Measurements from ENCODE around the gene MOSMO.

The MOSMO gene

DNA sequence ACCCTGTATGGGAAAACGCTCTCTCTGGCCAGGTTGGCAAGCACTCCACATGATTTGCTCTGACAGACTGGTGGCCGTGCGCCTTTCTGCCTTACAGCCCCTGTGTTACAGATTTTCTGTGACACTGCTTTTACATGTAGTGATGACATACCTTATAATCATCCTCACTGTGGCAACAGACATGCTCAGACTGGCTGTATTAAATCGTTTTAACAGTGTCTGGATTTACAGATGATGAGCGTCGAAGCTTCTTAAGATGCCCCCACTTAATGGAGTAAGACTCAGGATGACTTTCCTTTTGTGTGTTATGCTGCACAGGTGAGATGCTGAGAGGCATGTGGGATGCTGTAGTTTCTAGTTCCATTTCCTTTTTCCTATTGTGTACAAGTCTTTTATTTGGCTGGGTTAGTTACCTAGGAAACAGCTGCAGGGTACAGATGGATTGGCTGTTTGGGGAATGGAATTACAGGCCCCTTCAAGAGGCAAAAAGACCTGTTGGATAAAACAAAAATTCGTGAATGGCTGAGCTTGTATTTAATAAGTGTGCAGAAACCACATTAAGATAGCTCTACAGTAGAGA lies 63.5 kb downstream of the MOSMO start:
- TF ChIP-seq, protein P1, sequence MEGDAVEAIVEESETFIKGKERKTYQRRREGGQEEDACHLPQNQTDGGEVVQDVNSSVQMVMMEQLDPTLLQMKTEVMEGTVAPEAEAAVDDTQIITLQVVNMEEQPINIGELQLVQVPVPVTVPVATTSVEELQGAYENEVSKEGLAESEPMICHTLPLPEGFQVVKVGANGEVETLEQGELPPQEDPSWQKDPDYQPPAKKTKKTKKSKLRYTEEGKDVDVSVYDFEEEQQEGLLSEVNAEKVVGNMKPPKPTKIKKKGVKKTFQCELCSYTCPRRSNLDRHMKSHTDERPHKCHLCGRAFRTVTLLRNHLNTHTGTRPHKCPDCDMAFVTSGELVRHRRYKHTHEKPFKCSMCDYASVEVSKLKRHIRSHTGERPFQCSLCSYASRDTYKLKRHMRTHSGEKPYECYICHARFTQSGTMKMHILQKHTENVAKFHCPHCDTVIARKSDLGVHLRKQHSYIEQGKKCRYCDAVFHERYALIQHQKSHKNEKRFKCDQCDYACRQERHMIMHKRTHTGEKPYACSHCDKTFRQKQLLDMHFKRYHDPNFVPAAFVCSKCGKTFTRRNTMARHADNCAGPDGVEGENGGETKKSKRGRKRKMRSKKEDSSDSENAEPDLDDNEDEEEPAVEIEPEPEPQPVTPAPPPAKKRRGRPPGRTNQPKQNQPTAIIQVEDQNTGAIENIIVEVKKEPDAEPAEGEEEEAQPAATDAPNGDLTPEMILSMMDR (IDR thresholded peaks at IDR 0.05): no peak
- intact Hi-C loops (cut with DNase I; ENCODE audit: low total_unique reads): loop anchor here (10.0 kb wide), 1 partner anchor 113 kb away; no protein-coding TSS in a partner anchor
- no peak overlapping the region for H3K27ac ChIP-seq
- H3K27me3 ChIP-seq: no peaks in the 10 kb centered on the region
- H3K4me1 ChIP-seq: peaks cover 0 to 26% (median 14%) of the 10 kb centered on the region in 4 donors
- no peaks in the 10 kb centered on the region for H3K36me3 ChIP-seq
- no peaks in the 10 kb centered on the region for H3K9me3 ChIP-seq
- no peak overlapping the region for H3K4me3 ChIP-seq
- no peak for DNase-seq

DNA sequence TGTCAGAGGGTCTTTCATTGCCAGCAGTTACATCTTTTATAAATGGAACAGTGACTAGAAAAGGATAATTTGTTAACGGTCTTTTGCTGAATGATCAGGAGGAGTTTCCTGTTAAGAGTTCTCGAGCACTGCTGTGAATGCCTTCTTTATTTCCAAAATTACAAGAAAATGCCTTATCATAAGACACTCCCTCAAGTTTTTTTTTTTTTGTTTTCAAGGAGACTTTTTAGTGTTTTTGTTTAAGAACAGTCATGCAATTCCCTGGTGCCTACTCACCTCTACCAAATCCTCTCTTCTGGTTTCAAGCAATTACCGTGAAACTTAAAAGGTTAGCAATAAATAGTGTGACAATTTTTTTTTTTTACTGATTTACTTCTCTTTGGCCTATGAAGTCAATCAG lies 65.4 kb downstream of the MOSMO start:
- intact Hi-C loops (cut with DNase I; ENCODE audit: low total_unique reads): loop anchor here (10.0 kb wide), 1 partner anchor 111 kb away; no protein-coding TSS in a partner anchor
- Histone ChIP-seq H3K9me3 (no peaks in the 10 kb centered on the region), H3K27ac (no peak overlapping the region), H3K36me3 (no peaks in the 10 kb centered on the region), H3K27me3 (no peaks in the 10 kb centered on the region), H3K4me3 (no peak overlapping the region), H3K4me1 (peaks cover 0 to 26% (median 14%) of the 10 kb centered on the region in 4 donors)
- no peak for DNase-seq
- TF ChIP-seq, protein P1 (IDR thresholded peaks at IDR 0.05): no peak

- DNase-seq: no peak
- H3K4me3 ChIP-seq: no peak overlapping the region
- H3K9me3 ChIP-seq: no peaks in the 10 kb centered on the region
- peaks cover 0 to 15% (median 10%) of the 10 kb centered on the region in 4 donors for H3K4me1 ChIP-seq
- no peak overlapping the region for H3K27ac ChIP-seq
- intact Hi-C loops (cut with DNase I; ENCODE audit: low total_unique reads): loop anchor here (5.0 to 10.0 kb wide), 2 partner anchors 73 to 110 kb away; partner anchors contain the start of gene PDZD9
- H3K27me3 ChIP-seq: no peaks in the 10 kb centered on the region
- no peaks in the 10 kb centered on the region for H3K36me3 ChIP-seq
- TF ChIP-seq, protein P1 (IDR thresholded peaks at IDR 0.05): no peak
These were observed 67.3 kb downstream of the MOSMO start for GRCh38 chr16:22075043-22075757.

- Histone ChIP-seq H3K9me3 (no peaks in the 10 kb centered on the region), H3K4me1 (peaks cover 0 to 10% (median 5%) of the 10 kb centered on the region in 4 donors), H3K36me3 (no peaks in the 10 kb centered on the region), H3K27ac (no peak overlapping the region), H3K4me3 (no peak overlapping the region), H3K27me3 (no peaks in the 10 kb centered on the region)
- intact Hi-C loops (cut with DNase I; ENCODE audit: low total_unique reads): loop anchor here (5.0 to 10.0 kb wide), 2 partner anchors 73 to 109 kb away; partner anchors contain the start of gene PDZD9
- no peak for DNase-seq
- TF ChIP-seq, protein P1 (IDR thresholded peaks at IDR 0.05): no peak
These were observed 67.9 kb downstream of the MOSMO start for GRCh38 chr16:22075776-22076175.

DNA sequence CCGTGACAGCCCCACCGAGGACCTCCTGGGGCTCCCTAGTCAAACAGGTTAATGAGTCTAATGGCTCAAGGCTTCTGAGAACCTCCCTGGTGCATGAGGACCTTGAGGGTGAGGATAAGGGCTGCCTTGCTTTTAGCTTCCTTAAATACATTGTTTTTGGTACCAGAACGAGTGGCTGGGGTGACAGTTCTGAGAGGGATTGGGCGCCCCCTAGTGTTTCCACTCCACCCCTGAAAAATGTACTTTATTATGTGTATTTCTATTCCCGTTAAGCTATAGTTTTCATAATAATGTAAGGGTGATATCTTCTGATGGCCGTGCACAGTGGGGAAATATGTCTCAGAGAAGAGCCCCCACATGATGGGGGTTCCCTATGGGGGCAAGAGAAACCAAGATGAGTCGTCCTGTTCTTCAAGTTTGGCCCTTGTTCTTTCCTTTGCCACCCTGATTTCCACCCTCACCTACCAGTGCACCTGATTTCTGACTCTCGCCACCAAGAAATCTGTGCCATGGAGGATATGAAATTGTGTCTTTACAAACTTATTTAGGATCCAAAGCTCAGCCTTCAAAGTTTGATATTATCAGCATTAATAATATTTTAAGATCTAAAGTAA lies 69.9 kb downstream of the MOSMO start:
- no peak overlapping the region for H3K27ac ChIP-seq
- DNase-seq: peak; percentile 60 to 69
- no peaks in the 10 kb centered on the region for H3K27me3 ChIP-seq
- H3K4me1 ChIP-seq: no peaks in the 10 kb centered on the region
- H3K9me3 ChIP-seq: no peaks in the 10 kb centered on the region
- no peaks in the 10 kb centered on the region for H3K36me3 ChIP-seq
- no peak overlapping the region for H3K4me3 ChIP-seq
- TF ChIP-seq, protein P1 (IDR thresholded peaks at IDR 0.05): peak; percentile 62 to 75
- intact Hi-C loops (cut with DNase I; ENCODE audit: low total_unique reads): loop anchor here (5.0 to 10.0 kb wide), 2 partner anchors 76 to 107 kb away; partner anchors contain the start of gene PDZD9
